ENCODE results near the gene FAM181A. TPM values are rescaled to one million over a fixed set of nuclear protein-coding genes. Genes with fewer than 3 reads are reported as not detected.

Gene FAM181A
- total RNA-seq, 1 experiment from 2014 or later: not detected

Small RNAs within 50 kb of the gene (microRNA-seq; reads per million reads assigned to microRNA genes)
- gene MIR4506 (ENCODE audit: unreplicated experiment): not detected

Other genes with a start within 250 kb of the FAM181A start
- gene PRIMA1, start 138.9 kb upstream of the FAM181A start, total RNA-seq (2021; ENCODE audit: unreplicated experiment): 0.26 TPM
- gene ASB2, start 49.2 kb downstream of the FAM181A start, total RNA-seq (2021; ENCODE audit: unreplicated experiment): 0.28 TPM
- not detected for gene CCDC197, start 70.0 kb downstream of the FAM181A start, total RNA-seq (2021; ENCODE audit: unreplicated experiment)
- 3.4 TPM for gene OTUB2, start 99.0 kb downstream of the FAM181A start, total RNA-seq (2021; ENCODE audit: unreplicated experiment)
- 103 TPM for gene DDX24, start 153.9 kb downstream of the FAM181A start, total RNA-seq (2021; ENCODE audit: unreplicated experiment)
- 19.6 TPM for gene IFI27L1, start 154.0 kb downstream of the FAM181A start, total RNA-seq (2021; ENCODE audit: unreplicated experiment)
- gene IFI27, start 183.4 kb downstream of the FAM181A start, total RNA-seq (2021; ENCODE audit: unreplicated experiment): 2.3 TPM
- gene IFI27L2, start 202.3 kb downstream of the FAM181A start, total RNA-seq (2021; ENCODE audit: unreplicated experiment): 13.2 TPM
- gene PPP4R4, start 247.0 kb downstream of the FAM181A start, total RNA-seq (2021; ENCODE audit: unreplicated experiment): 1.1 TPM

Measured in Panc1 (cell line).